Measurements from ENCODE around the gene ZNF101. TPM values are rescaled to one million over a fixed set of nuclear protein-coding genes. Genes with fewer than 3 reads are reported as not detected.

The ZNF101 gene
- total RNA-seq, 1 experiment from 2014 or later: 15.6 TPM

- no peaks in the 10 kb centered on the region; the same call in none of the 2 replicates for H3K36me3 ChIP-seq (ENCODE audit: control insufficient read depth, insufficient read depth, low read length)
Observed at GRCh38 chr19:19655641-19656343, 12.8 kb upstream of the ZNF101 start.

GRCh38 chr19:19656451-19657396, 11.9 kb upstream of the ZNF101 start:
- H3K27me3 ChIP-seq (ENCODE audit: control insufficient read depth, insufficient read depth, low read length): no peaks in the 10 kb centered on the region
- no peaks in the 10 kb centered on the region for H3K9me3 ChIP-seq (ENCODE audit: control insufficient read depth, insufficient read depth, low read depth, low read length)
- no peak overlapping the region for H3K27ac ChIP-seq (ENCODE audit: low read length)
- CTCF ChIA-PET: no interaction called here
- no peak for DNase-seq (ENCODE audit: low read depth, low spot score)
- no peaks in the 10 kb centered on the region; the same call in 1 of the 2 replicates for H3K4me1 ChIP-seq (ENCODE audit: control insufficient read depth, insufficient read depth, low read length)
- no peaks in the 10 kb centered on the region; the same call in 1 of the 2 replicates for H3K36me3 ChIP-seq (ENCODE audit: control insufficient read depth, insufficient read depth, low read length)
- no peak for ATAC-seq
- no peak for TF ChIP-seq TCF7L2 (IDR thresholded peaks at IDR 0.05; ENCODE audit: low read depth, low read length)
- TF ChIP-seq, protein P1, sequence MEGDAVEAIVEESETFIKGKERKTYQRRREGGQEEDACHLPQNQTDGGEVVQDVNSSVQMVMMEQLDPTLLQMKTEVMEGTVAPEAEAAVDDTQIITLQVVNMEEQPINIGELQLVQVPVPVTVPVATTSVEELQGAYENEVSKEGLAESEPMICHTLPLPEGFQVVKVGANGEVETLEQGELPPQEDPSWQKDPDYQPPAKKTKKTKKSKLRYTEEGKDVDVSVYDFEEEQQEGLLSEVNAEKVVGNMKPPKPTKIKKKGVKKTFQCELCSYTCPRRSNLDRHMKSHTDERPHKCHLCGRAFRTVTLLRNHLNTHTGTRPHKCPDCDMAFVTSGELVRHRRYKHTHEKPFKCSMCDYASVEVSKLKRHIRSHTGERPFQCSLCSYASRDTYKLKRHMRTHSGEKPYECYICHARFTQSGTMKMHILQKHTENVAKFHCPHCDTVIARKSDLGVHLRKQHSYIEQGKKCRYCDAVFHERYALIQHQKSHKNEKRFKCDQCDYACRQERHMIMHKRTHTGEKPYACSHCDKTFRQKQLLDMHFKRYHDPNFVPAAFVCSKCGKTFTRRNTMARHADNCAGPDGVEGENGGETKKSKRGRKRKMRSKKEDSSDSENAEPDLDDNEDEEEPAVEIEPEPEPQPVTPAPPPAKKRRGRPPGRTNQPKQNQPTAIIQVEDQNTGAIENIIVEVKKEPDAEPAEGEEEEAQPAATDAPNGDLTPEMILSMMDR (IDR thresholded peaks at IDR 0.05): no peak
- TF ChIP-seq SIN3A (IDR thresholded peaks at IDR 0.05; ENCODE audit: borderline replicate concordance, insufficient read depth, low read depth, low read length): no peak
- POLR2A ChIA-PET: no interaction called here
- H3K4me3 ChIP-seq (ENCODE audit: low read depth in 2 of 2, low read length in 2 of 2): no peak overlapping the region
- in situ Hi-C loops (cut with HindIII; ENCODE audit: low pct_unique_long_range_greater_than_20kb, low sequenced_read_pairs): no loop called here
- no TSS peak for BruUV-seq (replicated peaks)
- intact Hi-C loops (cut with micrococcal nuclease; ENCODE audit: unreplicated experiment): no loop called here

More at GRCh38 chr19:19655641-19656343, 12.8 kb upstream of the ZNF101 start:
- H3K27me3 ChIP-seq (ENCODE audit: control insufficient read depth, insufficient read depth, low read length): no peaks in the 10 kb centered on the region
- no peak for TF ChIP-seq TCF7L2 (IDR thresholded peaks at IDR 0.05; ENCODE audit: low read depth, low read length)
- no peak for TF ChIP-seq POLR2AphosphoS5 (IDR thresholded peaks at IDR 0.05; ENCODE audit: low read depth, low read length)
- no peak for TF ChIP-seq REST (IDR thresholded peaks at IDR 0.05; ENCODE audit: insufficient read depth in 1 of 2, low read depth in 2 of 2, low read length in 1 of 2)
- no peak for TF ChIP-seq SIN3A (IDR thresholded peaks at IDR 0.05; ENCODE audit: borderline replicate concordance, insufficient read depth, low read depth, low read length)
- TF ChIP-seq, protein P1 (IDR thresholded peaks at IDR 0.05): no peak
- BruUV-seq (replicated peaks): no TSS peak
- no peak overlapping the region for H3K4me3 ChIP-seq (ENCODE audit: low read depth in 2 of 2, low read length in 2 of 2)
- ChIA-PET POLR2A (no interaction called here), CTCF (no interaction called here)
- intact Hi-C loops (cut with micrococcal nuclease; ENCODE audit: unreplicated experiment) (no loop called here), in situ Hi-C loops (cut with HindIII; ENCODE audit: low pct_unique_long_range_greater_than_20kb, low sequenced_read_pairs) (no loop called here)
- no peak for ATAC-seq
- no peaks in the 10 kb centered on the region for H3K9me3 ChIP-seq (ENCODE audit: control insufficient read depth, insufficient read depth, low read depth, low read length)
- no peaks in the 10 kb centered on the region for H3K4me1 ChIP-seq (ENCODE audit: control insufficient read depth, insufficient read depth, low read length)
- H3K27ac ChIP-seq (ENCODE audit: low read length): no peak overlapping the region
- DNase-seq (ENCODE audit: low read depth, low spot score): no peak
